Measurements from ENCODE around the gene ECM1.
A peak's percentile ranks its signal among the peaks of the same experiment; 100 is the strongest.

GRCh38 chr1:150548632-150549495 lies 41.0 kb downstream of the ECM1 start, which contains the start of gene ADAMTSL4:
- TF ChIP-seq CTCF (IDR thresholded peaks at IDR 0.05) (peak in 2 of 3 experiments; percentile 14 to 38), EP300 (IDR thresholded peaks at IDR 0.05) (no peak)
